NCI-H1092 treated with DMSO at 0.1 percent for 48 hours (cell line): ENCODE data around the gene AKAP9.
"Not testable (repeated sequence)": the region's sequence is repeated elsewhere in the genome, so short reads cannot be mapped to it uniquely, and the experiment has no call there.

Experiments
- DNase-seq: peaks from one replicate; lab custom pipeline; 2025; lab: John Stamatoyannopoulos, UW

AKAP9 gene

GRCh38 chr7:92064438-92065029 is 123.9 kb downstream of the AKAP9 start:
- DNase-seq, result no peak

GRCh38 chr7:92071032-92071431 is 130.4 kb downstream of the AKAP9 start:
- DNase-seq, result no peak

GRCh38 chr7:92072121-92072520 is 131.5 kb downstream of the AKAP9 start:
- no peak for DNase-seq

- DNase-seq, result no peak
Measured at GRCh38 chr7:92072708-92073107, 132.0 kb downstream of the AKAP9 start.

GRCh38 chr7:92075455-92076158 is 134.9 kb downstream of the AKAP9 start:
- DNase-seq, result no peak

- DNase-seq, result no peak
Measured at GRCh38 chr7:92076509-92076908, 135.8 kb downstream of the AKAP9 start.

GRCh38 chr7:92083922-92084321 is 143.3 kb downstream of the AKAP9 start:
- DNase-seq, result not testable (repeated sequence)

GRCh38 chr7:92088266-92088665 is 147.6 kb downstream of the AKAP9 start:
- no peak for DNase-seq

GRCh38 chr7:92092210-92092609 is 151.5 kb downstream of the AKAP9 start:
- no peak for DNase-seq

GRCh38 chr7:92095380-92095779 is 154.7 kb downstream of the AKAP9 start:
- DNase-seq, result no peak

GRCh38 chr7:92100534-92100933 is 159.9 kb downstream of the AKAP9 start:
- DNase-seq, result no peak

GRCh38 chr7:92102862-92103261 is 162.2 kb downstream of the AKAP9 start:
- DNase-seq, result not testable (repeated sequence)

GRCh38 chr7:92108821-92109220 is 168.2 kb downstream of the AKAP9 start:
- no peak for DNase-seq

- DNase-seq, result no peak
Measured at GRCh38 chr7:92110857-92111256, 170.2 kb downstream of the AKAP9 start.

GRCh38 chr7:92115821-92116220 is 175.2 kb downstream of the AKAP9 start:
- no peak for DNase-seq

GRCh38 chr7:92116949-92117348 is 176.3 kb downstream of the AKAP9 start:
- no peak for DNase-seq

- DNase-seq, result no peak
Measured at GRCh38 chr7:92119213-92119759, 178.6 kb downstream of the AKAP9 start.

GRCh38 chr7:92121681-92122080 is 181.0 kb downstream of the AKAP9 start:
- no peak for DNase-seq

- no peak for DNase-seq
Measured at GRCh38 chr7:92131093-92131492, 190.4 kb downstream of the AKAP9 start.

- DNase-seq, result no peak
Measured at GRCh38 chr7:92131764-92132330, 191.2 kb downstream of the AKAP9 start.

- no peak for DNase-seq
Measured at GRCh38 chr7:92133133-92133736, 192.6 kb downstream of the AKAP9 start.

GRCh38 chr7:92133737-92134270 is 193.1 kb downstream of the AKAP9 start:
- DNase-seq, result peak; percentile 84
